Lung (tissue), 12 donors: Measurements from ENCODE around the gene SERPINB2. TPM values are rescaled to one million over a fixed set of nuclear protein-coding genes. Genes with fewer than 3 reads are reported as not detected.

ENCODE experiments used
- ATAC-seq: fragments of 200-7000 bp; cut with Tn5 transposase; one replicate; pipeline ENCODE4 v1.9.1; 2020; ENCODE audit warnings: moderate number of reproducible peaks; ENCODE audit not compliant: insufficient read depth, low FRiP score
- DNase-seq, 3 donors: peaks; one replicate each; pipeline ENCODE4 v3.0.0-alpha.2; 2013 to 2017
- H3K27ac ChIP-seq, 2 donors: one replicate each; pipeline ENCODE4 v1.5.1; 2013; ENCODE audit warnings: mild to moderate bottlenecking in 2 of 2, moderate library complexity in 2 of 2, control low read depth in 1 of 2, inconsistent platforms in 1 of 2, low read depth in 1 of 2, low read length in 1 of 2
- H3K27me3 ChIP-seq, 3 donors: one replicate each; pipeline ENCODE4 v1.5.1; 2013; ENCODE audit warnings: low read length in 2 of 3; ENCODE audit not compliant: control insufficient read depth in 3 of 3, insufficient read depth in 3 of 3
- H3K36me3 ChIP-seq, 4 donors: one replicate each; pipeline ENCODE4 v1.5.1; 2013; ENCODE audit warnings: low read length in 4 of 4, mild to moderate bottlenecking in 1 of 4, moderate library complexity in 1 of 4; ENCODE audit not compliant: control insufficient read depth in 4 of 4, insufficient read depth in 4 of 4
- H3K4me1 ChIP-seq, 5 donors: one replicate each; pipeline ENCODE4 v1.5.1; 2013; ENCODE audit warnings: low read length in 5 of 5, mild to moderate bottlenecking in 2 of 5, moderate library complexity in 1 of 5; ENCODE audit not compliant: control insufficient read depth in 5 of 5, insufficient read depth in 5 of 5
- H3K4me3 ChIP-seq: one replicate; pipeline ENCODE4 v1.5.1; 2013; ENCODE audit warnings: mild to moderate bottlenecking, control low read depth, moderate library complexity
- H3K9ac ChIP-seq, 2 donors: one replicate each; pipeline ENCODE4 v1.5.1; 2013; ENCODE audit warnings: low read length in 2 of 2, control low read depth in 1 of 2; ENCODE audit not compliant: insufficient read depth in 1 of 2
- H3K9me3 ChIP-seq, 4 donors: one replicate each; pipeline ENCODE4 v1.5.1; 2013; ENCODE audit warnings: low read length in 3 of 4, mild to moderate bottlenecking in 1 of 4, moderate library complexity in 1 of 4; ENCODE audit not compliant: control insufficient read depth in 4 of 4, insufficient read depth in 3 of 4
- WGBS, 2 donors: extraction: QIAGEN DNeasy Blood & Tissue Kit; methylation state at CpG; one replicate each; pipeline ENCODE4 v1.1.7; 2013; 5-methylcytosine and 5-hydroxymethylcytosine counted together
- polyA plus RNA-seq, 2 donors: library from polyadenylated mRNA; stranded (reverse); fragments of 200-250 nt; gene quantifications; one replicate each; pipeline ENCODE4 v1.2.1, GENCODE V29; 2013
- total RNA-seq, 2 donors: library from RNA; depleted of rRNA in 1 of 2; stranded (reverse); fragments of >200 nt in 1 of 2; gene quantifications; one replicate each; pipeline ENCODE4 v1.2.1, GENCODE V29; 2014 to 2021
- TF ChIP-seq, protein P1 (sequence below): IDR thresholded peaks from 2 replicates; pipeline ENCODE4 v1.5.1; 2012; ENCODE audit warnings: mild to moderate bottlenecking; ENCODE audit errors: control extremely low read depth, extremely low read depth
- donor health status: control.
- donor health status: control.
- donor health status: Bipolar disorder and iron deficiency.
- donor health status: healthy.
- donor health status: DM: yes; HTN: yes; CAD: no.

The SERPINB2 gene
- total and polyA plus RNA-seq, 4 donors = 1.3 to 14.5 (median 2.8) TPM

DNA sequence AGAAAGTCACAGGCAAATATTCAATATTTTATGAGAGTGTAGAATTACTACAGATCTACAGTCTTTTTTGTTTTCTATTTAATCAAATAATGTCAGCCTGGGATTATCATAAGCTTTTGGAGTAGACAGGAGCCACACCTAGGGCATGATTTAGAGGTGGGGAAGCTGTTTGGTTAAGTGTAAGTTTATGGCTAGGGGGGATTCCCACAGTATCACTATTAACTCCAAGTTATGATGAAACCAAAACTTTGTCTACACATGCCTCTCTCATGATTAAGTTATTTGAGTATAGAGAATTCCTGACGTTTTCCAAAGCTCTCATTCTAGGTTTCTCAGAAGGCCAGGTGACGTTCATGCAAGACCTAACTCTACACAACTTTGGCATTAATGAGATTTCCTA lies 22.4 kb downstream of the SERPINB2 start:
- H3K4me1 ChIP-seq = no peaks in the 10 kb centered on the region
- H3K36me3 ChIP-seq = no peaks in the 10 kb centered on the region
- no peak overlapping the region for H3K27ac ChIP-seq
- no peaks in the 10 kb centered on the region for H3K9me3 ChIP-seq
- ATAC-seq (no peak), DNase-seq (no peak)
- no peak overlapping the region for H3K4me3 ChIP-seq
- H3K9ac ChIP-seq = no peak overlapping the region
- TF ChIP-seq, protein P1, sequence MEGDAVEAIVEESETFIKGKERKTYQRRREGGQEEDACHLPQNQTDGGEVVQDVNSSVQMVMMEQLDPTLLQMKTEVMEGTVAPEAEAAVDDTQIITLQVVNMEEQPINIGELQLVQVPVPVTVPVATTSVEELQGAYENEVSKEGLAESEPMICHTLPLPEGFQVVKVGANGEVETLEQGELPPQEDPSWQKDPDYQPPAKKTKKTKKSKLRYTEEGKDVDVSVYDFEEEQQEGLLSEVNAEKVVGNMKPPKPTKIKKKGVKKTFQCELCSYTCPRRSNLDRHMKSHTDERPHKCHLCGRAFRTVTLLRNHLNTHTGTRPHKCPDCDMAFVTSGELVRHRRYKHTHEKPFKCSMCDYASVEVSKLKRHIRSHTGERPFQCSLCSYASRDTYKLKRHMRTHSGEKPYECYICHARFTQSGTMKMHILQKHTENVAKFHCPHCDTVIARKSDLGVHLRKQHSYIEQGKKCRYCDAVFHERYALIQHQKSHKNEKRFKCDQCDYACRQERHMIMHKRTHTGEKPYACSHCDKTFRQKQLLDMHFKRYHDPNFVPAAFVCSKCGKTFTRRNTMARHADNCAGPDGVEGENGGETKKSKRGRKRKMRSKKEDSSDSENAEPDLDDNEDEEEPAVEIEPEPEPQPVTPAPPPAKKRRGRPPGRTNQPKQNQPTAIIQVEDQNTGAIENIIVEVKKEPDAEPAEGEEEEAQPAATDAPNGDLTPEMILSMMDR = no peak
- no peaks in the 10 kb centered on the region for H3K27me3 ChIP-seq
- 70 to 72% methylated on average over 2 of the region's 2 CpGs for WGBS, 2 donors

DNA sequence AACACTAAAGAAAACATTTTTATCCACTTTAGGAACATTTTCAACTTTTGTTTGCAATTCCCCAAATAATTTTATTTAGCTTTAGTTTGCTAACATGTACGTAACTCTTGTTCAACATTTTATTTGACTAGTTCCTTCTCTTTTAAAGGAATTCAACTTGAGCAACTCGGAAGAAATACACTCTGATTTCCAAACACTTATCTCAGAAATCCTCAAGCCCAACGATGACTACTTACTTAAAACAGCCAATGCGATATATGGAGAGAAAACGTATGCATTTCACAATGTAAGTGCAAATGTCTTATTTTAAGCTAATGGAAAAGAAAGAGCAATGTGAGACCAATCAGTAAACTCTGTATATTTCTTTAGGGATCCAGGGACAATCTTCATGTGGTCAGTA lies 30.3 kb downstream of the SERPINB2 start:
- peak in 2 of 3 donors; percentile 2 to 29 for DNase-seq

DNA sequence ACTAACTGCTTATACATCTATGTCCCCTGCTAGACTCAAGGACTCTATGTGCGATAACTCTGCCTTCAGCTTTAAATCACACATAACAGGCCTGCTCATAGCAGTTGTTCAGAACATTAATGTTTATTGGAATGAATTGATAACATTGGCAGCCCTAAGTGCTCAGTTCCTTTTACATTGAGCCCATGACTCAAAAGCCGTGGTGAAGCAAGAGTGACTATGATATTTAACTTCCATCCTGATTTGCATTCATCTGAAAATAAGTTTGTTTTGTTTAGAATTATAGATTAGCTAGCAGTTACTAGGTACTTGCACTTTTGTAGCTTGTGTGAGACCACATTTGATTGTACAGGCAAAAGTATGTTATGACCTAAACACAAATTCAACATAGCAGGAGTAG lies 34.5 kb downstream of the SERPINB2 start:
- TF ChIP-seq, protein P1 = no peak
- no peak overlapping the region for H3K27ac ChIP-seq
- DNase-seq = no peak
- no peaks in the 10 kb centered on the region for H3K9me3 ChIP-seq
- H3K27me3 ChIP-seq = peaks cover 0 to 4% (median 0%) of the 10 kb centered on the region in 3 donors
- no peak overlapping the region for H3K4me3 ChIP-seq
- H3K36me3 ChIP-seq = no peaks in the 10 kb centered on the region
- 74 to 83% methylated on average over 2 of the region's 2 CpGs for WGBS, 2 donors
- ATAC-seq = no peak
- H3K9ac ChIP-seq = no peak overlapping the region
- no peaks in the 10 kb centered on the region for H3K4me1 ChIP-seq

More for the DNA sequence above, 30.3 kb downstream of the SERPINB2 start:
- Histone ChIP-seq H3K27me3 (peaks cover 0 to 4% (median 0%) of the 10 kb centered on the region in 3 donors), H3K27ac (no peak overlapping the region), H3K9me3 (no peaks in the 10 kb centered on the region), H3K4me1 (no peaks in the 10 kb centered on the region), H3K4me3 (no peak overlapping the region), H3K9ac (no peak overlapping the region), H3K36me3 (no peaks in the 10 kb centered on the region)
- TF ChIP-seq, protein P1 = no peak
- 24 to 49% methylated on average over 5 of the region's 5 CpGs for whole genome bisulfite sequencing, 2 donors
- no peak for ATAC-seq

- H3K4me1 ChIP-seq = no peaks in the 10 kb centered on the region
- H3K4me3 ChIP-seq = no peak overlapping the region
- no peaks in the 10 kb centered on the region for H3K36me3 ChIP-seq
- peaks cover 0 to 4% (median 0%) of the 10 kb centered on the region in 3 donors for H3K27me3 ChIP-seq
- H3K9ac ChIP-seq = no peak overlapping the region
- WGBS, 2 donors = 84 to 89% methylated on average over 1 of the region's 1 CpG
- no peak overlapping the region for H3K27ac ChIP-seq
- DNase-seq (no peak), ATAC-seq (no peak)
- H3K9me3 ChIP-seq = no peaks in the 10 kb centered on the region
- TF ChIP-seq, protein P1 = no peak
Observed at GRCh38 chr18:63924551-63924950, 37.0 kb downstream of the SERPINB2 start.
